ENCODE data around the gene PLA2R1.
"Not testable (repeated sequence)": the region's sequence is repeated elsewhere in the genome, so short reads cannot be mapped to it uniquely, and the experiment has no call there.

Gene PLA2R1

DNA sequence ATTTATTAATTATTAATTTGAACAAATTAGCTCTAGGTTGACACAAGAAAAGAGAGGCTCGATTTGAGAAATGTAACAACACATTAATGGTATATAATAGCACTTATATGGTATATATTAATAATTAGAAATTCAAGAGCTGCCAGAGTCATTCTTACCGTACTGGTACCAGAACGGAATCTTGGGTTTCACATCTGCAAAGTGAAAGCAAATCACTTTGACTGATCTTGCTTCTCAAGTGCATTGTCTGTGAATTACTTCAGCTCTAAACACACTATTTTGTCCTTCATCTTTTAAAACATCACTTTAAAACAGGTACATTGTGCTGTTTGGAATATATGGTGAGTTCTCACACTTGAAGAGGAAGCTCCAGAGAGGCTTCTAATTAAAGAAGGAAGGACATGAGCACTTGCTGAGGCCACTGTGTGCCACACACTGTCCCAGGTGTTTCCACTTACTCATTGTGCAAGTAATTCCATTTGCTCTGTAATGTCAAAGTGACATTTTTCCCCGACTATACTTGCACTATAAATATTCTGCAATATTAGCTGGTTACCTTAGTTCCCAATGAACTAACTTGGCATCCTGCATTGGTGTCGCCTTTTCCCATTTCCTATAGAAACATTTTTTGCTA lies 85.8 kb downstream of the PLA2R1 start:
- DNase-seq = no peak

DNA sequence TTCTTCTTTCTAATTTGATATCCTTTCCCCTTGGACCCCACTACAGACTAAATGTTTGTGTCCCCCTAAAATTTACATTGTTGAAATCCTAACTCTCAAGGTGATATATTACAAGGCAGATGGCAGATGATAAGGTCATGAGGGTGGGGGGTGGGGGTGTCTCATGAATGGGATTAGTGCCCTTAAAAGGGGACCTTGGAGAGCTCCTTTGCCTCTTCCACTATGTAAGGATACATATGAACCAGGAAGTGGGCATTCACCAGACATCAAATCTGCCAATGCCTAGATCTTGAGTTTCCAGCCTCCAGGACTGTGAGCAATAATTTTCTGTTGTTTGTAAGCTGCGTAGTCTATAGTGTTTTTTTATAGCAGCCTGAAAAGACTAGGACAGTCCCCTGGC lies 89.1 kb downstream of the PLA2R1 start:
- DNase-seq = no peak

- DNase-seq = no peak
Measured at GRCh38 chr2:159971365-159972152, 90.9 kb downstream of the PLA2R1 start.

- DNase-seq = not testable (repeated sequence)
Measured at GRCh38 chr2:159970548-159970947, 91.9 kb downstream of the PLA2R1 start.

- no peak for DNase-seq
Measured at GRCh38 chr2:159968279-159968900, 94.0 kb downstream of the PLA2R1 start.

DNA sequence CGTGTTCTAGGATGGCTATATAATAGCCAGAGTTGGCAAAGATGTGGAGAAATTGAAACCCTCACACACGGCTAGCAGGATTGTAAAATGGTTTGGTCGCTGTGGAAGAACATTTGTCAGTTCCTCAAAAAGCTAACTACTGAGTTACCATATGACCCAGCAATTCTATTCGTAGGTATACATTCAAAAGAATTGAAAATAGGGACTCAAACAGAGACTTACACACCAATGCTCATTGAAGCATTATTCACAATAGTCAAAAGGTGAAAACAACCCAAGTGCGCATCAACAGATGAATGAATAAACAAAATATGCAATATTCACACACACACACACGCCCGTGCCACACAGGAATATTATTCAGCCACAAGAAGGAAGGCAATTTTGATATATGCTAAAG lies 98.7 kb downstream of the PLA2R1 start:
- no peak for DNase-seq

GRCh38 chr2:159962513-159962912 lies 99.9 kb downstream of the PLA2R1 start:
- DNase-seq = not testable (repeated sequence)

GRCh38 chr2:159961451-159961850 lies 101.0 kb downstream of the PLA2R1 start:
- no peak for DNase-seq

- no peak for DNase-seq
Measured at GRCh38 chr2:159961037-159961436, 101.4 kb downstream of the PLA2R1 start.

DNA sequence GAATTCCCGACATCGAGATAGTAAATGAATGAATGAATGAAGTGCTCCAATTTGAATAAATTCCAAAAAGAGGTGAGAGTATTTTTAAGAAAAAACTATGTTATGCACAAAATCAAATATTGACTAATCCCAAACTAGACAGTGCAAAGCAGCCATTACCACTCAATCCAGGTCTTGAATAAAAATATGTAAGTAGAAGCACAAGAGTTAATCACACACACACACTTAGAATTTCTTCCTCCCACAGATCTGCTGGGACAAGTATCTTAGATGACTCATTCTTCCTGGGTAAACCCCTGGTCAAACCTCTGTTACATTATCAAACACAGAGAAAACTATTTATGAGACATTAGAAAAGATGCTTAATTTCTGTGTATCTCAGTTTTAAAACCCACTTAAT lies 102.0 kb downstream of the PLA2R1 start:
- DNase-seq = peak; percentile 82

GRCh38 chr2:159959136-159959535 lies 103.3 kb downstream of the PLA2R1 start:
- DNase-seq = no peak

DNA sequence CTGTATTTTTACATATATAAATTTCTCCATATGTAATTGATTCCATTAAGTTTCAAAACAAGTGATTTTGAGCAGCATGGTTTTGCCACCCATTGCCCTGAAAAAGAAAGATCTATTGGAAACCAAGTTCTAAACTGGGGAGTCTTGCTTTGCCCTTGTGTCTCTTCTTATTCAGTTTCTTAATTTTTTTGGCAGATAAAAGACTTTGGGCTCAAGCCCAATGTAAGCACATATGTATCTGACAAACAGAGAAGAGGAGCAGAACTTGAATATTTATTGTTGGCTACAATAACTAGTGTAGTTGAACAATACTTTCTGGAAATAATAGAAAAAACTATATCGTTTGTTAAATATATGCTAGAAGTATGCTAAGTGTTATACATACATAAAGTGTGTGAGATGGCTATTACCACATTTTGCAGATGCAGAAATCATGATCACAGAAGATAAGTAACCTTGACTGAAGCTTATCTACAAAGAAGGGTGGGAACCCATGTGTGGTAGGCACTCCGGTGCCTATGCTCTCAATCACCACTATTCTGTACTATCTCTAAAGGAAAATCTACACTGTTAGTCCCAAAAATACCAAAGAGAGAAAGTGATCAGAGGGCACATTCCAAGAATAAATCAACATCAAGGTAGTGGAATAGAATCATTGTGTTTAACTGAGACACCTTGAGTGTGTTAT lies 109.1 kb downstream of the PLA2R1 start:
- DNase-seq = no peak

GRCh38 chr2:159946326-159946999 lies 116.0 kb downstream of the PLA2R1 start:
- DNase-seq = no peak

DNA sequence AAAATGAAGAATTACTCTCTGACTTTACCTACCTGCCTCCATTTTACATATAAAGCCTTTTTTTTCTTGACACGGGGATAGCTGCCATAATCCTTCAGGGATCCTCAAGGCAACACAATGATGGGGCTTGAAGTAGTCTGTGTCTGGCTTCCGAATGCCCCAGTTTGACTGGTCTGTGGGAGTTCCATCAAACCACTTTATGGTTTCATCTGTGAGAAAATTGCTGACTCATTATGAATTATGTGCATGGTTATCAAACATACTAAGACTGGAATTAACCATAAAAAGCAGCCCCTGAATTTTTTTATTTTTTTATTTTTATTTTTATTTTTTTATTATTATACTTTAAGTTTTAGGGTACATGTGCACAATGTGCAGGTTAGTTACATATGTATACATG lies 117.5 kb downstream of the PLA2R1 start:
- DNase-seq = no peak

DNA sequence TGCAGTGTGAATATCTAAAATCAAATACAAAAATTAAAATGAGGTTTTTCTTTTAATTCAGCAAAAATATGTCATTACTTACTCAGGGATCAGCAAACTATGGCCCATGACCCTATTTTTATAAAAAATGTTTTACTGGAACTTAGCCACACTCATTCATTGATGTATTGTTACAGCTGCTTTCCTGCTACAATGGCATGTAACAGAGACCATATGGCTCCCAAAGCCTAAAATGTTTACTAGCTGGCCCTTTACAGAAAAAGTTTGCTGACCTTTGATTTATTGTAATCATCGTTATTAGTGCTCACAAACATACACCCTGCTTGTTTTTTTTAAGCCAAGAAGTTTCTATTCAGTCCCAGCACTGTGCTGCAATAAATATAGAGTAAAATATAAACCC lies 120.3 kb downstream of the PLA2R1 start:
- no peak for DNase-seq

DNA sequence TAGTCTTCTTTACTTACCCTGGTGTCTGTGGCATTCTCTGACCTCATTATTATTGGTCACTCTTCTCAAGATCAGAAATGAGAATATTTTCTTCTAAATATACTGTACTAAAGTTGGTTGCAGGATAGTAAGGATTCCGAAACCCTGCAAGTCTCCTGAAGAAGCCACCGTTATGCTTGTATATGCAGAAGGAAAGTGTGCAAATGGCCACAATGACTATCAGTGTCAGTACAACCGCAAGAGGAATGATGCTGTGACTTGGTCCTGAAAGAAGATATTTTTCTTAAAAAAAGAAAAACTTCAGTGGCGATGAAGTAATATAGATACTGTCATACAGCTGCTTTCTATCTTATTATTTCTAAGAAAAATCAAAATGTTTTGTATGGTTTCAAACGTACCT lies 120.7 kb downstream of the PLA2R1 start:
- DNase-seq = no peak

GRCh38 chr2:159939946-159940345 lies 122.5 kb downstream of the PLA2R1 start:
- no peak for DNase-seq

- no peak for DNase-seq
Measured at GRCh38 chr2:159938395-159938794, 124.0 kb downstream of the PLA2R1 start.

GRCh38 chr2:159936471-159936870 lies 125.9 kb downstream of the PLA2R1 start:
- no peak for DNase-seq

GRCh38 chr2:159933727-159934049 lies 128.7 kb downstream of the PLA2R1 start:
- DNase-seq = no peak

DNA sequence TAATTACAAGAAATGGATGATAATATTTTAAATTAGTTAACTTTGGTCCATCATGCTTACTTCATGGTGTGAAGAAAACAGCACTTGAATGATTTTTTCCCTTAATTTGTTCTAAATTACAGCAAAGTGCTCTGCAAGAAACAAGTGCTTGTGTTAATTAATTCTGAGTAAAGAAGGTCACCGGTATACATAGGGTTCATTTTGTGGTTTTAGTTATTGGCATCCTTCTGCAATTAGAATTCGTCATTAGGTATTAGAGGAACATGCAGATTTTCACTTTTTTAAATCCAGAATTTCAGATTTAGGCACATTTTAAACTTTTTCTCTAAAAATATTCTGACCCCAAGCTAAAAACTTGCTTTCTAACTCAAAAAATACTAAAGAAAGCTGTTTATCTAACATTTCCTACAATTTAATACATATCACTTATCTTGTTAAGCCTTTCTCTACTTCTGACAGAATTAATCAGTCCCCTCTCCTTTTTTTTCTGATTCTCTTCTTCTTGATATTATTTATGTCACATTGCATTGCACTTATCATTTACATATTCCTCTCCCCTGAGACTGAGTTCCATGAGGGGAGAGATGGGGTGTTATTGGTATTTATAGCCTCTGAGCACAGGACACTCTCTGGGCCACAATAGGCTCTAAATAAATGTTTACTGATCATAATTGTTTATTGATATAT lies 129.2 kb downstream of the PLA2R1 start:
- DNase-seq = no peak

GRCh38 chr2:159926695-159927094 lies 135.7 kb downstream of the PLA2R1 start:
- no peak for DNase-seq

GRCh38 chr2:159925975-159926374 lies 136.4 kb downstream of the PLA2R1 start:
- DNase-seq = no peak
